ENCODE results near the gene RPS6KA2. TPM values are rescaled to one million over a fixed set of nuclear protein-coding genes. Genes with fewer than 3 reads are reported as not detected.

Gene RPS6KA2
- total RNA-seq, 2 donors from 2014 or later = 7.8 to 13.6 TPM

GRCh38 chr6:166650047-166650446 lies 23.0 kb upstream of the RPS6KA2 start:
- H3K27me3 ChIP-seq = no peaks in the 10 kb centered on the region
- H3K27ac ChIP-seq = no peak overlapping the region
- TF ChIP-seq CTCF (IDR thresholded peaks at IDR 0.05) = no peak
- H3K9ac ChIP-seq (ENCODE audit: low read depth in 2 of 2, low read length in 2 of 2) = no peak overlapping the region
- H3K9me3 ChIP-seq = no peaks in the 10 kb centered on the region
- DNase-seq = no peak
- intact Hi-C loops (cut with DNase I) = no loop called here
- no peaks in the 10 kb centered on the region for H3K36me3 ChIP-seq
- no peak overlapping the region for H3K4me3 ChIP-seq
- no peaks in the 10 kb centered on the region for H3K4me1 ChIP-seq

GRCh38 chr6:166648846-166649245 lies 21.8 kb upstream of the RPS6KA2 start:
- H3K27me3 ChIP-seq = no peaks in the 10 kb centered on the region
- H3K27ac ChIP-seq = no peak overlapping the region
- no peak for TF ChIP-seq CTCF (IDR thresholded peaks at IDR 0.05)
- H3K4me1 ChIP-seq = no peaks in the 10 kb centered on the region
- DNase-seq = no peak
- H3K4me3 ChIP-seq = no peak overlapping the region
- intact Hi-C loops (cut with DNase I) = no loop called here
- H3K9me3 ChIP-seq = no peaks in the 10 kb centered on the region
- H3K9ac ChIP-seq (ENCODE audit: low read depth in 2 of 2, low read length in 2 of 2) = no peak overlapping the region
- no peaks in the 10 kb centered on the region for H3K36me3 ChIP-seq

GRCh38 chr6:166647896-166648295 lies 20.8 kb upstream of the RPS6KA2 start:
- no peaks in the 10 kb centered on the region for H3K27me3 ChIP-seq
- no peaks in the 10 kb centered on the region for H3K4me1 ChIP-seq
- no peak overlapping the region for H3K4me3 ChIP-seq
- no peaks in the 10 kb centered on the region for H3K9me3 ChIP-seq
- no peak overlapping the region for H3K9ac ChIP-seq (ENCODE audit: low read depth in 2 of 2, low read length in 2 of 2)
- TF ChIP-seq CTCF (IDR thresholded peaks at IDR 0.05) = no peak
- H3K27ac ChIP-seq = no peak overlapping the region
- intact Hi-C loops (cut with DNase I) = no loop called here
- no peak for DNase-seq
- no peaks in the 10 kb centered on the region for H3K36me3 ChIP-seq

DNA sequence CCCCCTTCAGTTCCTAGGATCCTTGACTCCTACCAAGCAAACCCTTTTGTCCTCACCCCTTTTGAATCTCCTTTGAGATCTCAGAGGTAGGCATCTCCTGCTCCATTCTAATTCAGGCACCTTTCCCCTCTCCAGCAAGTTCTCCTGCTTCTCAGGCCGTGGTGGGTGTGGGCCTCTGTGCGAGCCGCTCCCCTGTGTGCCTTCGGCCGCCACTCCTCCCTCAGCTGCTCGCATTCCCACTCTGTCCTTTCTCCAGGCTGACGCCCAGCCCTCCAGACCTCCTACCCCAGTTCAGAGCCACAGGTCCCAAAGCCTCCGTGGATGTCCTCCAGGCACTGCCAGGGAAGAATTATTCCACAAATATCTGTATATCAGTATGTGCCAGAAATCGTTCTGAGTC lies 19.7 kb upstream of the RPS6KA2 start:
- Histone ChIP-seq H3K9me3 (no peaks in the 10 kb centered on the region), H3K4me3 (no peak overlapping the region), H3K36me3 (no peaks in the 10 kb centered on the region), H3K27ac (no peak overlapping the region), H3K4me1 (no peaks in the 10 kb centered on the region), H3K27me3 (no peaks in the 10 kb centered on the region), H3K9ac (ENCODE audit: low read depth in 2 of 2, low read length in 2 of 2) (no peak overlapping the region)
- intact Hi-C loops (cut with DNase I) = no loop called here
- no peak for TF ChIP-seq CTCF (IDR thresholded peaks at IDR 0.05)
- no peak for DNase-seq

- Histone ChIP-seq H3K4me3 (no peak overlapping the region), H3K4me1 (no peaks in the 10 kb centered on the region), H3K27ac (no peak overlapping the region), H3K27me3 (no peaks in the 10 kb centered on the region), H3K36me3 (no peaks in the 10 kb centered on the region), H3K9me3 (no peaks in the 10 kb centered on the region), H3K9ac (ENCODE audit: low read depth in 2 of 2, low read length in 2 of 2) (no peak overlapping the region)
- DNase-seq = no peak
- no peak for TF ChIP-seq CTCF (IDR thresholded peaks at IDR 0.05)
- intact Hi-C loops (cut with DNase I) = no loop called here
Measured at GRCh38 chr6:166645896-166646295, 18.8 kb upstream of the RPS6KA2 start.

GRCh38 chr6:166644681-166645080 lies 17.6 kb upstream of the RPS6KA2 start:
- Histone ChIP-seq H3K9me3 (no peaks in the 10 kb centered on the region), H3K27me3 (no peaks in the 10 kb centered on the region), H3K4me1 (no peaks in the 10 kb centered on the region), H3K36me3 (no peaks in the 10 kb centered on the region), H3K9ac (ENCODE audit: low read depth in 2 of 2, low read length in 2 of 2) (no peak overlapping the region), H3K27ac (no peak overlapping the region), H3K4me3 (no peak overlapping the region)
- TF ChIP-seq CTCF (IDR thresholded peaks at IDR 0.05) = no peak
- intact Hi-C loops (cut with DNase I) = no loop called here
- DNase-seq = no peak

All from colonic mucosa (tissue), 4 donors.